Cardiac fibroblast (primary cell): ENCODE measurements around the gene PAN2.
A peak's percentile ranks its signal among the peaks of the same experiment; 100 is the strongest.
"Not testable (repeated sequence)": the region's sequence is repeated elsewhere in the genome, so short reads cannot be mapped to it uniquely, and the experiment has no call there.

Experiments used
- DNase-seq, 2 donors: peaks; one replicate each; pipeline versions ENCODE4 v3.0.0 to v3.0.0-alpha.2; 2010; ENCODE audit warnings: low read depth in 2 of 2
- H3K4me3 ChIP-seq, 2 donors: replicated peaks in 1 of 2; 1 replicate in 1 of 2; 2 replicates in 1 of 2; pipeline ENCODE4 v1.5.1; 2011; ENCODE audit warnings: low read depth in 2 of 2, low read length in 2 of 2, mild to moderate bottlenecking in 2 of 2, moderate library complexity in 1 of 2
- TF ChIP-seq, protein P1 (sequence below): IDR thresholded peaks from one replicate; pipeline ENCODE4 v1.5.1; 2011; ENCODE audit warnings: low read depth, mild to moderate bottlenecking, low read length, inconsistent platforms

Gene PAN2

GRCh38 chr12:56333197-56333678, 562 bp downstream of the PAN2 start:
- TF ChIP-seq, protein P1, sequence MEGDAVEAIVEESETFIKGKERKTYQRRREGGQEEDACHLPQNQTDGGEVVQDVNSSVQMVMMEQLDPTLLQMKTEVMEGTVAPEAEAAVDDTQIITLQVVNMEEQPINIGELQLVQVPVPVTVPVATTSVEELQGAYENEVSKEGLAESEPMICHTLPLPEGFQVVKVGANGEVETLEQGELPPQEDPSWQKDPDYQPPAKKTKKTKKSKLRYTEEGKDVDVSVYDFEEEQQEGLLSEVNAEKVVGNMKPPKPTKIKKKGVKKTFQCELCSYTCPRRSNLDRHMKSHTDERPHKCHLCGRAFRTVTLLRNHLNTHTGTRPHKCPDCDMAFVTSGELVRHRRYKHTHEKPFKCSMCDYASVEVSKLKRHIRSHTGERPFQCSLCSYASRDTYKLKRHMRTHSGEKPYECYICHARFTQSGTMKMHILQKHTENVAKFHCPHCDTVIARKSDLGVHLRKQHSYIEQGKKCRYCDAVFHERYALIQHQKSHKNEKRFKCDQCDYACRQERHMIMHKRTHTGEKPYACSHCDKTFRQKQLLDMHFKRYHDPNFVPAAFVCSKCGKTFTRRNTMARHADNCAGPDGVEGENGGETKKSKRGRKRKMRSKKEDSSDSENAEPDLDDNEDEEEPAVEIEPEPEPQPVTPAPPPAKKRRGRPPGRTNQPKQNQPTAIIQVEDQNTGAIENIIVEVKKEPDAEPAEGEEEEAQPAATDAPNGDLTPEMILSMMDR, result no peak
- H3K4me3 ChIP-seq, result peak overlapping the region; percentile 54 to 63
- DNase-seq, result no peak

DNA sequence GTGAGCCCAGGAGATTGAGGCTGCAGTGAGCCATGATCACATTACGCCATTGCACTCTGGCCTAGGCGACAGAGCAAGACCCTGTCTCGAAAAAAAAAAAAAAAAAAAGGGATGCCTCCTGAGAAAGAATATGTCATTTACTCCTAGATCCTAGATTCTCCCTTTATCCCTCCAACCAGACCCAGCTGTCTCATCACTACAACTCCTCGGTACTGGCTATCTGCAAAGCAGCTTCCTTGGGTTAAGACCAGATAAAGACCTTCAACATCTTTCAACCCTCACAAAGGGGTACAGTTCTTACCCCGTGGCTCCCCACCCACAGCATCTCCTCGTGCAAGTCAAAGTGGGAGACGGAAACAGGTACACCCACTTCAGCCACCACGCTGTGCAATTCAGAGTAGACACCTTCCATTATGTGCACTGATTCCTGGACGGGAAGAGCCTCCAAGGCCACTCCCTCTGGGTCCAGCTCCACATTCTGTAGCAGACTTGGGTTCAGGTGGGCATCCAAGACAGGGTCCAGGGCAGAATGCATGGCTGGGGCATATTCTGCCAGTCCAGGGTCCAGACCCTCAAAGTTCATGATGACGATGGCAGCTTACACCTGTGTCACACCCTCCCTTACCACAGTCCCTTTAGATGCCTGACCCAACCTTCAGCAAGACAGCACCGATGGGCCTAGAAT, 1.1 kb downstream of the PAN2 start:
- peak overlapping the region; percentile 54 to 63 for H3K4me3 ChIP-seq
- DNase-seq, result no peak
- TF ChIP-seq, protein P1, result no peak

DNA sequence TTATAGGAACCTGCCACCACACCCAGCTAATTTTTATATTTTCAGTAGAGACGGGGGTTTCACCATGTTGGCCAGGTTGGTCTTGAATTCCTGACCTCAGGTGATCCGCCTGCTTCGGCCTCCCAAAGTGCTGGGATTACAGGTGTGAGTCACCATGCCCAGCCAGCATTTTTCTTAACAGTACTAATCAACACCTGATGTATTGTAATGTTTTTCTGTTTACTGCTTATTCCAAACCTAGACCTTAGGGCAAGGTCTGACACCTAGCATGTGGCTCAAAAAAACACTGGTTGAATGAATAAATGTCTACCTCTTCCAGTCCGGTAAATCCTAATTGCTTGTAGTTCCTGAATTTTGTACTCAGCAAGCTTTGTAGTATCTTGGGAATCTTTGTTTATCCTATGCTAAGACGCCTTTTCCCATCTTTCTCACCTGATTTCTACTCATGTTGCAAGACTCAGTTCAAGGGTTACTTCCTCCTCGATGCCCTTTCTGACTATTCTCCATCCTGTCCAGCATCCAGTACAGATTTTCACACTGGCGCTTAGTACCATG, 2.8 kb downstream of the PAN2 start:
- TF ChIP-seq, protein P1, result no peak
- no peak for DNase-seq

GRCh38 chr12:56326533-56326932, 7.3 kb downstream of the PAN2 start:
- peak in 1 of 2 donors; percentile 20 for DNase-seq
- TF ChIP-seq, protein P1, result no peak
- no peak overlapping the region for H3K4me3 ChIP-seq

More for the DNA sequence above, 2.8 kb downstream of the PAN2 start:
- no peak overlapping the region for H3K4me3 ChIP-seq

GRCh38 chr12:56326126-56326525, 7.7 kb downstream of the PAN2 start:
- H3K4me3 ChIP-seq, result no peak overlapping the region
- TF ChIP-seq, protein P1, result no peak
- no peak for DNase-seq

DNA sequence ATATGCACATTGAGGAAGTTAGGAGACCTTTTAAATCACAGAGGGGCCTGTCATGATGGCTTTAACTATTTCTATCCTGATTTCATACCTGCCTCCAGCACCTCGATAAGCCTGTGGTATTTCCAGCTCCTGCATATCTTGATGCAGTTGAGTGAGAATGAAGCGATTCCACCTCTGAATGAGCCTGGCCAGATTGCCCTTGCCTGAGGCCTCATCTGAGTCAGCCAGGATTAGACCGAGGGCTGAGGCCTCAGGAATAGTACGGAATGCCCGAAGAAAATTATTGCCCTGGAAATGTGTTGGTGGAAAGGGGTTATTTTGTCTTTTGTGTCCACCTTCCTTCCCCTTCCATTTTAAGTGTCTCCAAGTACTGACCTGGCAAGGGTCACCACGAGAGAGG, 9.6 kb downstream of the PAN2 start:
- DNase-seq, result no peak
- TF ChIP-seq, protein P1, result no peak

DNA sequence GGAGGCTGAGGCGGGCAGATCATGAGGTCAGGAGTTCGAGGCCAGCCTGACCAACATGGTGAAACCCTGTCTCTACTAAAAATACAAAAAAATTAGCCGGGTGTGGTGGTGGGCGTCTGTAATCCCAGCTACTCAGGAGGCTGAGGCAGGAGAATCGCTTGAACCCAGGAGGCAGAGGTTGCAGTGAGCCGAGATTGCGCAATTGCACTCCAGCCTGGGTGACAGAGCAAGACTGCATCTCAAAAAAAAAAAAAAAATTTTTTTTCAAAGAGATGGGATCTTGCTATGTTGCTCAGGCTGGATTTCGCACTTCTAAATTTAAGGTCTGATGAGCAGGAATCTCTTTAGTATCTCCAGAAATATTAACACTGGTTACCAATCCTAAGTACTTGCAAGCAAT, 12.2 kb downstream of the PAN2 start:
- DNase-seq, H3K4me3 ChIP-seq: not testable (repeated sequence)

More for the DNA sequence above, 9.6 kb downstream of the PAN2 start:
- H3K4me3 ChIP-seq, result no peak overlapping the region
